ENCODE data around the gene GRAMD4. TPM values are rescaled to one million over a fixed set of nuclear protein-coding genes. Genes with fewer than 3 reads are reported as not detected.

The GRAMD4 gene
- total RNA-seq, 4 donors from 2014 or later: 19.1 to 25.4 (median 19.5) TPM

DNA sequence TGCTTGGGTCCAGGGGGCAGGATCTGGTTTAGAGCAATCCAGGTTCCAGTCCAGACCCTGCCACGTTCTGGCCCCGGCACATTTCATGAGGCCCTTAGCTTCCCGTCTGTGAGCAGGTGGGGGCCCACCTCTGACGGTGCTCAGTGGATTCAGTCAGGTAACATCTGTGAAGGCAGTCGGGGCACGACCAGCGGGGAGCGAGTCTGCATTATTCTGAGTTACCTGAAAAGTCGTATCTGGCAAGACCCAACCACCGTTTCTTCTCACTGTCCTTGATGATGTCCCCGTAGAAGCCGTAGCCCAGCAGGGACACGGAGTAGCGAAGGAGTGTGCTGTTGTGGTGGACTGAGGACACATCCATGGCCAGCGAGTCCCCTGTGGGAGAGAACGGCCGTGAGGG, 78.9 kb downstream of the GRAMD4 start:
- TF ChIP-seq, protein P1, sequence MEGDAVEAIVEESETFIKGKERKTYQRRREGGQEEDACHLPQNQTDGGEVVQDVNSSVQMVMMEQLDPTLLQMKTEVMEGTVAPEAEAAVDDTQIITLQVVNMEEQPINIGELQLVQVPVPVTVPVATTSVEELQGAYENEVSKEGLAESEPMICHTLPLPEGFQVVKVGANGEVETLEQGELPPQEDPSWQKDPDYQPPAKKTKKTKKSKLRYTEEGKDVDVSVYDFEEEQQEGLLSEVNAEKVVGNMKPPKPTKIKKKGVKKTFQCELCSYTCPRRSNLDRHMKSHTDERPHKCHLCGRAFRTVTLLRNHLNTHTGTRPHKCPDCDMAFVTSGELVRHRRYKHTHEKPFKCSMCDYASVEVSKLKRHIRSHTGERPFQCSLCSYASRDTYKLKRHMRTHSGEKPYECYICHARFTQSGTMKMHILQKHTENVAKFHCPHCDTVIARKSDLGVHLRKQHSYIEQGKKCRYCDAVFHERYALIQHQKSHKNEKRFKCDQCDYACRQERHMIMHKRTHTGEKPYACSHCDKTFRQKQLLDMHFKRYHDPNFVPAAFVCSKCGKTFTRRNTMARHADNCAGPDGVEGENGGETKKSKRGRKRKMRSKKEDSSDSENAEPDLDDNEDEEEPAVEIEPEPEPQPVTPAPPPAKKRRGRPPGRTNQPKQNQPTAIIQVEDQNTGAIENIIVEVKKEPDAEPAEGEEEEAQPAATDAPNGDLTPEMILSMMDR (IDR thresholded peaks at IDR 0.05): no peak
- DNase-seq (ENCODE audit: low spot score) (no peak), ATAC-seq (ENCODE audit: low FRiP score) (no peak)

DNA sequence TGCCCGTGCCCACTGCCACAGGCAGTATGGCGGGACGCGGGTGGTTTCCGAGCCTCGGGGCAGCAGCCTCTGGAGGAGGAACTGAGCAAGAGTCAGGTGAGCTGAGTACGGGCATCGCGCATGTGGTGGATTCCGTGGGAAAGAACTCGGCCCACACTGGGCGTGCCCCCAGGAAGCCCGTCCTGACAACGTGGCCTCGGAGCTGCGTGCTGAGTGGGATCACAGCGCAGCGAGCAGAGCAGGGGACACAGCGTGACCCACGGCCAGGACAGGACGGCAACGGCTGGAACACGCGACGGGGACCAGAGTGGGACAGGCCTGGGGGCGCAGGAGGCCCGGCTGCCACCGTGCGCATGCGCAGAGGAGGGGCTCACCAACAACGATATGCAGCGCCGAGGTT, 81.1 kb downstream of the GRAMD4 start:
- TF ChIP-seq, protein P1 (IDR thresholded peaks at IDR 0.05): no peak
- no peak for DNase-seq (ENCODE audit: low spot score)
- peak; percentile 26 for ATAC-seq (ENCODE audit: low FRiP score)

DNA sequence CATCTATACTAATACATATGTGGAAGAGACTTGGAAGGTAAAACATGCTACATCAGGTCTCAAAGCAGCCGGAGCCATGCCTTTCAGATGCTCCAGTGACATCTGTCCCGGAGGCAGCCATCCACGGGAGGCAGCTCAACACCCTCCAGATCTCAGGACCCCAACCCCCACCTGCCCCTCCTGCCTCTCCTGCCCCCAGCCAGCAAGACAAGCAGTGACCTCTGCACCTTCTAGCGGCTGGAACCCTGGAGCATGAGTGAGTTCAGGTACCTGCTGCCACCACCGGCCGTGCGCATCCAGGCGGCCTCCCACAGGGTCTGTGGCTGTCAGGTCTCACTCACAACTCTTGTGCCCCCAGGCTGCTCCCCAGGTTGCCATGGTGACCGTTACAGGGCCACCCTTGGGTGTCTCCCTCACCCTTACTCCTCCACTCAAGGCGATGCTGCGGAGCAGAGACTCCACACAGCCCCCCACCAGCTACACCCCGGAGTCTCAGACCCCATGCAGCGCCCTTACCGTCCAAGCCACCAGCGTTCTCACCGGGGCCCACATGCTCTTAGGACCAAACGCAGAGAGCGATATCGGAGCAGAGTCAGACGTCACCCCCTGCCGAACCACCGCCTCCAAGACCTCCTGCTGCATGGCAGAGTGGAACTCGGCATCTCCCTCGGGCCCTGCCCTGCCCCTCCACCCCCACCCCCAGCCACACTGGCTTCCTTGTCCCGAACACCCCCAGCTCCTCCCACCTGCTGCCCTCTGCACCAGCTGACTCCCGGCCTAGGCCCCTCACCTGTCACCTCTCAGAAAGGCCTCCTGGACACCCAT, 83.2 kb downstream of the GRAMD4 start:
- DNase-seq (ENCODE audit: low spot score): no peak
- ATAC-seq (ENCODE audit: low FRiP score): no peak
- TF ChIP-seq, protein P1 (IDR thresholded peaks at IDR 0.05): no peak

DNA sequence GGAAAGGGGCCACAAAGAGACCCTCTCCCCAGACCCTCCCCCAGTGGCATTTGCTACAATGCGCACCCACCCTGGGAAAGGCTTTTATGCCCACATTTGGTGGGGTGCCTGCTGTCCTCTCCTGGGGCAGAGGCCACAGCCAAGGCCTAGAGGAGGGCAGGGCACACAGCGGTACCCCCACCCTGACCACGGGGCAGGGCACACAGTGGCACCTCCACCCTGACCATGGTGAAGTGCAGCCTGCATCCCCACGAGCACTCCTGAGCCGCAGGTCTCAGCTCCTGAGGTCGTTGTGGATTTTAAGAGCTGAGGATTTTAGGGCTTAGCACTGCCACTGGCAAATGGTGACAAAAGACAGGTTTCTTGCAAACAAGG, 83.8 kb downstream of the GRAMD4 start:
- DNase-seq (ENCODE audit: low spot score): no peak
- TF ChIP-seq, protein P1 (IDR thresholded peaks at IDR 0.05): no peak
- no peak for ATAC-seq (ENCODE audit: low FRiP score)

DNA sequence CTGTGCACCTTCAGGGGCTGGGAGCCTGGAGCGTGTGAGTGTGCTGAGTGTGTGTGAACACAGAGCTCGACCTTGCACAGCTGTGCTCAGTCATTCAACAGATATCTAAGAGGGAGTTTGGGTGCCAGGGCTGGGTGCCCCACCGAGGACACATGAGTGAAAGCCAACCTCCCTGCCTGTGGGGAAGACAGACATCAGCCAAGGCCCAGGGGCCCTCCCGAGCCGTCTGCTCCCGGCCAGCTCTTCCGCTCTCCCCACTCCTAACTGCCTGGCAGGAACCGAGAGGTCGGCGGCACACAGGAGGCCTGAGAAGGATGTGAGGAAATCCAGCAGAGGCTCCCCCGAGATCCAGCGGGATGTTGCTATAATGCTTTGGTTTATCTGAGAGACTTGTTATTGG, 85.9 kb downstream of the GRAMD4 start:
- no peak for DNase-seq (ENCODE audit: low spot score)

DNA sequence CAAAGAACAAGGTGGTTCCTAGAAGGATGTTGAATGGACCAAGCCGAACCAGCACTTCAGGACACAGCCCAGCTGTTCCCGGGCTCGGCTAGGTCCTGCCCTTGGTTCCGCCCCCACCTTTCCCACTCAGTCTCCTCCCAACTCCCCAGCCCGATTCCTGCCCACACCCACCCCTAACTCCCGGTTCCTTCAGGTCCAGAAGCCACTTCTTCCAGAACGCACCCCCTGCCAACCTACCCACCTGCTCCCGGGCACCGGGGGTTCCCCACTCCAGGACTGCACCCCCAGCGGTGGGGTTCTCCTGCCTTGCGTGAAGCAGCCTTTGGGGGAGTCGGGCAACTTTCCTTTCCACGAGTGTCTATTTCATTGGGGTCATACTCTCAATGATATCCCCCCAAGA, 87.1 kb downstream of the GRAMD4 start:
- DNase-seq (ENCODE audit: low spot score) (no peak), ATAC-seq (ENCODE audit: low FRiP score) (no peak)
- TF ChIP-seq, protein P1 (IDR thresholded peaks at IDR 0.05): no peak

More for the DNA sequence above, 85.9 kb downstream of the GRAMD4 start:
- no peak for ATAC-seq (ENCODE audit: low FRiP score)
- TF ChIP-seq, protein P1 (IDR thresholded peaks at IDR 0.05): no peak
